Measurements from ENCODE around the gene ISL1.

The ISL1 gene

GRCh38 chr5:51383131-51384121, at the start of gene ISL1:
TSS of gene ISL1 (plus strand) at chr5:51383448. CDS start at chr5:51383672, 224 bp downstream.
- peak; percentile 80 for DNase-seq

- no peak for DNase-seq
These were observed 46.4 kb upstream of the ISL1 start for GRCh38 chr5:51336878-51337277.

GRCh38 chr5:51345106-51345505, 38.1 kb upstream of the ISL1 start:
- no peak for DNase-seq

GRCh38 chr5:51347157-51347556, 36.1 kb upstream of the ISL1 start:
- DNase-seq = no peak

GRCh38 chr5:51347704-51348103, 35.5 kb upstream of the ISL1 start:
- no peak for DNase-seq

GRCh38 chr5:51371052-51371451, 12.2 kb upstream of the ISL1 start:
- no peak for DNase-seq

- DNase-seq = no peak
These were observed 9.2 kb upstream of the ISL1 start for GRCh38 chr5:51373880-51374523.

GRCh38 chr5:51375084-51375483, 8.2 kb upstream of the ISL1 start:
- DNase-seq = no peak

GRCh38 chr5:51376509-51376908, 6.7 kb upstream of the ISL1 start:
- DNase-seq = no peak

GRCh38 chr5:51377151-51378060, 5.8 kb upstream of the ISL1 start:
- no peak for DNase-seq

GRCh38 chr5:51378061-51378409, 5.2 kb upstream of the ISL1 start:
- DNase-seq = no peak

GRCh38 chr5:51378448-51379330, 4.6 kb upstream of the ISL1 start:
- DNase-seq = no peak

GRCh38 chr5:51379331-51379700, 3.9 kb upstream of the ISL1 start:
- DNase-seq = no peak

- DNase-seq = no peak
These were observed 2.5 kb upstream of the ISL1 start for GRCh38 chr5:51380603-51381207.

GRCh38 chr5:51381761-51382474, 1.3 kb upstream of the ISL1 start:
- no peak for DNase-seq

- peak; percentile 68 for DNase-seq
These were observed 622 bp upstream of the ISL1 start for GRCh38 chr5:51382521-51383130.

- DNase-seq = no peak
These were observed 1.1 kb downstream of the ISL1 start for GRCh38 chr5:51384281-51384840.

- no peak for DNase-seq
These were observed 2.0 kb downstream of the ISL1 start for GRCh38 chr5:51385216-51385615.

GRCh38 chr5:51386916-51387883, 4.0 kb downstream of the ISL1 start:
- DNase-seq = peak; percentile 45
